ENCODE results near the gene ATXN1. TPM values are rescaled to one million over a fixed set of nuclear protein-coding genes. Genes with fewer than 3 reads are reported as not detected.

Gene ATXN1
- total RNA-seq, 1 experiment from 2014 or later = 16.5 TPM

- DNase-seq (ENCODE audit: unreplicated experiment) = no peak
- H3K27ac Mint-ChIP-seq (ENCODE audit: low read depth, unreplicated experiment) = no peak overlapping the region
- BruUV-seq (replicated peaks) = no TSS peak
- POLR2A ChIA-PET = interaction anchor here (0.6 kb wide), 1 partner anchor 19 kb away, joined by 3 read pairs; no protein-coding TSS in a partner anchor
- no peaks in the 10 kb centered on the region for H3K4me1 Mint-ChIP-seq (ENCODE audit: insufficient read depth, unreplicated experiment)
- no peak for TF ChIP-seq CTCF (IDR thresholded peaks at IDR 0.05; ENCODE audit: unreplicated experiment)
- no peaks in the 10 kb centered on the region for H3K27me3 Mint-ChIP-seq (ENCODE audit: insufficient read depth, unreplicated experiment)
- no peak overlapping the region for H3K4me3 Mint-ChIP-seq (ENCODE audit: unreplicated experiment)
- H3K36me3 Mint-ChIP-seq (ENCODE audit: insufficient read depth, unreplicated experiment) = no peaks in the 10 kb centered on the region
- no peaks in the 10 kb centered on the region for H3K9me3 Mint-ChIP-seq (ENCODE audit: unreplicated experiment)
- intact Hi-C loops (cut with micrococcal nuclease) = no loop called here
- CTCF ChIA-PET = no interaction called here
These were observed 190.3 kb downstream of the ATXN1 start for GRCh38 chr6:16570946-16571345.

GRCh38 chr6:16570221-16570553 lies 191.1 kb downstream of the ATXN1 start:
- no peak for DNase-seq (ENCODE audit: unreplicated experiment)
- no peaks in the 10 kb centered on the region for H3K9me3 Mint-ChIP-seq (ENCODE audit: unreplicated experiment)
- H3K27me3 Mint-ChIP-seq (ENCODE audit: insufficient read depth, unreplicated experiment) = no peaks in the 10 kb centered on the region
- H3K36me3 Mint-ChIP-seq (ENCODE audit: insufficient read depth, unreplicated experiment) = no peaks in the 10 kb centered on the region
- intact Hi-C loops (cut with micrococcal nuclease) = no loop called here
- ChIA-PET POLR2A (no interaction called here), CTCF (no interaction called here)
- no peaks in the 10 kb centered on the region for H3K4me1 Mint-ChIP-seq (ENCODE audit: insufficient read depth, unreplicated experiment)
- TF ChIP-seq CTCF (IDR thresholded peaks at IDR 0.05; ENCODE audit: unreplicated experiment) = no peak
- no TSS peak for BruUV-seq (replicated peaks)
- H3K27ac Mint-ChIP-seq (ENCODE audit: low read depth, unreplicated experiment) = no peak overlapping the region
- no peak overlapping the region for H3K4me3 Mint-ChIP-seq (ENCODE audit: unreplicated experiment)

- no peaks in the 10 kb centered on the region for H3K27me3 Mint-ChIP-seq (ENCODE audit: insufficient read depth, unreplicated experiment)
- no peak overlapping the region for H3K4me3 Mint-ChIP-seq (ENCODE audit: unreplicated experiment)
- H3K4me1 Mint-ChIP-seq (ENCODE audit: insufficient read depth, unreplicated experiment) = no peaks in the 10 kb centered on the region
- H3K36me3 Mint-ChIP-seq (ENCODE audit: insufficient read depth, unreplicated experiment) = no peaks in the 10 kb centered on the region
- no peaks in the 10 kb centered on the region for H3K9me3 Mint-ChIP-seq (ENCODE audit: unreplicated experiment)
- no peak for DNase-seq (ENCODE audit: unreplicated experiment)
- TF ChIP-seq CTCF (IDR thresholded peaks at IDR 0.05; ENCODE audit: unreplicated experiment) = no peak
- intact Hi-C loops (cut with micrococcal nuclease) = no loop called here
- ChIA-PET CTCF (interaction anchor here (1.0 kb wide), 1 partner anchor 195 kb away, joined by 4 read pairs; no protein-coding TSS in a partner anchor), POLR2A (no interaction called here)
- no TSS peak for BruUV-seq (replicated peaks)
- no peak overlapping the region for H3K27ac Mint-ChIP-seq (ENCODE audit: low read depth, unreplicated experiment)
These were observed 193.1 kb downstream of the ATXN1 start for GRCh38 chr6:16568128-16568527.

GRCh38 chr6:16567071-16567470 lies 194.2 kb downstream of the ATXN1 start:
- intact Hi-C loops (cut with micrococcal nuclease) = no loop called here
- Mint-ChIP-seq H3K27ac (ENCODE audit: low read depth, unreplicated experiment) (no peak overlapping the region), H3K9me3 (ENCODE audit: unreplicated experiment) (no peaks in the 10 kb centered on the region), H3K27me3 (ENCODE audit: insufficient read depth, unreplicated experiment) (no peaks in the 10 kb centered on the region), H3K36me3 (ENCODE audit: insufficient read depth, unreplicated experiment) (no peaks in the 10 kb centered on the region), H3K4me1 (ENCODE audit: insufficient read depth, unreplicated experiment) (no peaks in the 10 kb centered on the region), H3K4me3 (ENCODE audit: unreplicated experiment) (no peak overlapping the region)
- no TSS peak for BruUV-seq (replicated peaks)
- CTCF ChIA-PET = no interaction called here
- DNase-seq (ENCODE audit: unreplicated experiment) = no peak
- TF ChIP-seq CTCF (IDR thresholded peaks at IDR 0.05; ENCODE audit: unreplicated experiment) = no peak
- POLR2A ChIA-PET = interaction anchor here (0.6 to 0.7 kb wide), 2 partner anchors 19 to 206 kb away, joined by 3 read pairs; no protein-coding TSS in a partner anchor
